Dermis blood vessel endothelial cell (primary cell): ENCODE data around the gene COL9A3. TPM values are rescaled to one million over a fixed set of nuclear protein-coding genes. Genes with fewer than 3 reads are reported as not detected.

Experiments
- DNase-seq: peaks from one replicate; pipeline ENCODE4 v3.0.0; 2010
- total RNA-seq: library from RNA; depleted of rRNA; stranded (reverse); fragments of >200 nt; gene quantifications from 2 replicates; pipeline ENCODE4 v1.2.3, GENCODE V29; 2014

Gene COL9A3
- total RNA-seq, 1 donor from 2014 or later, result 1.9 TPM

DNA sequence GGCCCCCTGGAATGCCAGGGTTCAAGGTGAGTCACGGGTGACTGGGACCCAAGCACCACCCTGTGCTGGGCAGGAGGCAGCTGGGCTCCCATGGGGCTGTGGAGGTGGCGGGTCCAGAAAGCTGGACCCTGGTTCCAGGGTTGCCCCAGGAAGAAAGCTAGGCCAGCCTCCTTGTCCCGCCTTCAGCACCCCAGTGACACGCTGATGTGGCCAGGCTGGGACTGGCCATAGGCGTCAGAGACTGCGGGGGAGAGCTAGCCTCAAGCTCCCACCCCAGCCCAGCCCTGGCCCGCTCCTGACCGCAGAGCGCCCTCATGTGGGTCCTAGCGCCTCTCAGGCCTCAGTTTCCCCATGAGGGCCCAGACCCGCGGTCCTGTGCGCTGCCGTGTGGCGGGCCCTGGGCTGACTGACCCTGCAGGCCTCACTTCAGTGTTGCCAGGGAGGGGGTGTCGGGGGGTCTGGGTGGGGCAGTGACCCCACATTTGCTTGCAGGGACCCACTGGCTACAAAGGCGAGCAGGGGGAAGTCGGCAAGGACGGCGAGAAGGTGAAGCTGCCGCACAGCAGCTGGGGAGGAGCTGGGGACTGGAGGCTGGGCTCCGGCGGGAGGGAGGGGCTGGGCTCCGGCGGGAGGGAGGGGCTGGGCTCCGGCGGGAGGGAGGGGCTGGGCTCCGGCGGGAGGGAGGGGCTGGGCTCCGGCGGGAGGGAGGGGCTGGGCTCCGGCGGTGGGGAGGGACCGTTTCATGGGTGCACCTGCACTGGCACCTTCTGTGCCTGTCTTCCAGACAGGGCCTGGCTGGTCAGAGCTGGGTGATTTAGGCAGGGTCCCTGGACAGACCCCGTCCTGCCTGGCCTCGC, 7.9 kb downstream of the COL9A3 start:
- DNase-seq, result peak; percentile 34

DNA sequence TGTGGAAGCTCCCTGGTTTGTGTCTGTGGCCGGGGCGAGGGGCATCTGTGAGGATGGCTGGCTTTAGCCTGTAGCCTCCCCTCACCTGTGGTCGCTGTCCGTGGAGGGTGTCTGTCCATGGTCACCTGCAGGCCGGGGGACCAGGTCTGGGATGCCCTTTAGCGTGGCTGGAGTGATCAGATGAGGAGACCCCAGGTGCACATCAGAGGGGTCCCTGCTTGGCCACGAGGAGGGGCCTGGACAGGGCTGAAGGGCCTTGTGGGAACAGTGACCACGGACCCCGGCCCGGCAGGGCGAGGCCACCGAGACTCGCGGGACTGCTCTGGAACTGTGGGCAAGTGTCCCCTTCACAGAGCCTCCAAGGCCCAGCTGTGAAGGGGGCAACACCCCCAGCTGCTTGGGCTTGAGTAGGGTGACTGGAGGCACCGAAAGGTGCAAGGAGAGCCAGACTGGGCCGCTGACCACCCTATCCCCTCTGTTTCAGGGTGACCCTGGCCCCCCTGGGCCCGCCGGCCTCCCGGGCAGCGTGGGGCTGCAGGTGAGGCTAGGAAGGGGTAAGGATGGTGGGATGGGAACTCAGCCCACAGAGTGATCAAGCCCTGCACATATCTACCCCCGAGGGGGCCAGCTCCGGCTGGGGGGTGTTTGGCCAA, 8.6 kb downstream of the COL9A3 start:
- no peak for DNase-seq

DNA sequence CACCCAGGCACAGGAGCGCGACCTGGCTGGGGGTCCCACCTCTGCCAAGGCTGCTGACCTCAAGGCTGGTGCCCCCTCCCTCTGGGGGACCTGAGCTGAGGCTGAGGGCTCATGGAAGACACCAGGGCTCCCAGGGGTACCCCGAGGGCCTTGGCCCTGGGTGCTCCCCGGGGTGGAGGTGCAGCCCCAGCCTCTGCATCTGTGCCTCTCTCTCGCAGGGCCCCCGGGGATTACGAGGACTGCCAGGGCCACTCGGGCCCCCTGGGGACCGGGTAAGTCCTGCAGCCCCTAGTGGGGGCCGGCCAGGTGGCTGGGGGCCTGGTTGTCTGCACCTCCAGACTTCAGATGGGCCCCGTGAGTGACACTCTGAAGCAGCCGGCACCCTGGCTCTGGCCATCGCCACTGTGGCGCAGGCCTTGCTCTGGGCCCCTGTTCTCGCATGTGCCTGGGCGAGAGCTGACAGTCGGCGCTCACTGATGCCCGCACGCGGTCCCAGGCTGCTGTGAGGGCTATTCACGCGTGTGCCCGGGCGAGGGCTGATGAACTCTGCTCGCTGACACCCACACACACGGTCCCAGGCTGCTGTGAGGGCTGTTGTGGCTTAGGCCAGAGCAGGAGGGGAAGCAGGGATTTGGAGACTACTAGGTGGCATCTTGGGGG, 9.3 kb downstream of the COL9A3 start:
- DNase-seq, result no peak

DNA sequence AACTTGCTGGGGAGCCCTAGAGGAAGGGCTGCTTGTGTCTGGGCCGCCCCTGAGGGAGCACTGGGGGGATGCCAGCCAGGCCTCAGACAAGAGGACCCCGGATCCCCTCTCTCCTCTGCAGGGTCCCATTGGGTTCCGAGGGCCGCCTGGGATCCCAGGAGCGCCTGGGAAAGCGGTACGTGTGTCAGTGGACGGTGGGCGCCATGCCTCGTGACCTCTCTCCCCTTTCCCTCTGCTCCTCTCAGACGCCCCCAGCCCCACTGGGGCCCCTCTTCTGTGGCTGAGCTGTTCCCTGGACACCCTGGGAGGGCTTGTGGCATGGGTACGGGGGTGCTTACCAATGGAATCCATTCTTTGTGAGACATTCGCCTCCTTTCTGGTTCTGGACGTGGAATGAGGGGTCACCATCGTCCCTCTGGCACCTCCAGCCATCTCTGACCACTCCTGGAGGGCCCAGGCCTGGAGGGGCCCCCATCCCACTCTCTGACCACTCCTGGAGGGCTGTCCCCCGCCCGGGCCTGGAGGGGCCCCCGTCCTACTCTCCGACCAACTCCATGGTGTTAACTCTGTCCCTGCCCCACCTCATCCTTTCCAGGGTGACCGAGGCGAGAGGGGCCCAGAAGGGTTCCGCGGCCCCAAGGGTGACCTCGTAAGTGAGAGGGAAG, 9.9 kb downstream of the COL9A3 start:
- no peak for DNase-seq

DNA sequence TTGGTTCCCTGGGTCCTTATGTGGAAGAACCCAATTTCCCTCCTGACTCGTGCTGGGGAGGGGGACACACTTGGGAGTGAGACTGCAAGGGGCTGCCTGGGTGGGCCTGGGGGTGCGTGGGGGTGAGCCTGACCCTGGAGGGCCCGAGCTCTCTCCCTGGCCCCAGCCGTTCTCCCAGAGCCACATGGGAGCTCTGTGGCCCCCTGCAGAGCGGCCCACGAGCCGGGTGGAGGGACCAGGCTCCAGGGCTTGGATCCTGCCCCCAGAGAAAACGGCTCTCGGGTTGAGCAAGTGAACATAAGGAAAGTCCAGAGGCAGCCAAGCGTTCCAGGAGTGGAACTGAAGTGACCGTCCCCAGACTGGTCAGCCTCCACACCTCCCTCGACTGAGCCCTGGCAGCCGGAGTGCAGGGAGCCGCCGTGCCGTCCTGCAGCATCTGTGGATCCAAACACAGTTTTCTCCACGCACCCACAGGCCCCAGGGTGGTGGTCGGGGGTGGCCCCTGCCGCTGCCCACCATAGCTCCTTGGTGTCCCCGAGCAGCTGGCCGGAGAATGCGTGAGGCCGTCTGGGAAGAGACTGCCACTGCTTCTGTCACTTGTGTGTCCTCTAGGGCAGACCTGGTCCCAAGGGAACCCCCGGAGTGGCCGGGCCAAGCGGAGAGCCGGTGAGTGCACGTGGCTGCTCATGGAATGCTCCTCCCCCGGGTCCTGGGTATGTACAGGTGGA, 10.6 kb downstream of the COL9A3 start:
- DNase-seq, result no peak

- no peak for DNase-seq
Observed at GRCh38 chr20:62828051-62828450, 11.2 kb downstream of the COL9A3 start.

- no peak for DNase-seq
Observed at GRCh38 chr20:62828511-62829230, 11.8 kb downstream of the COL9A3 start.

DNA sequence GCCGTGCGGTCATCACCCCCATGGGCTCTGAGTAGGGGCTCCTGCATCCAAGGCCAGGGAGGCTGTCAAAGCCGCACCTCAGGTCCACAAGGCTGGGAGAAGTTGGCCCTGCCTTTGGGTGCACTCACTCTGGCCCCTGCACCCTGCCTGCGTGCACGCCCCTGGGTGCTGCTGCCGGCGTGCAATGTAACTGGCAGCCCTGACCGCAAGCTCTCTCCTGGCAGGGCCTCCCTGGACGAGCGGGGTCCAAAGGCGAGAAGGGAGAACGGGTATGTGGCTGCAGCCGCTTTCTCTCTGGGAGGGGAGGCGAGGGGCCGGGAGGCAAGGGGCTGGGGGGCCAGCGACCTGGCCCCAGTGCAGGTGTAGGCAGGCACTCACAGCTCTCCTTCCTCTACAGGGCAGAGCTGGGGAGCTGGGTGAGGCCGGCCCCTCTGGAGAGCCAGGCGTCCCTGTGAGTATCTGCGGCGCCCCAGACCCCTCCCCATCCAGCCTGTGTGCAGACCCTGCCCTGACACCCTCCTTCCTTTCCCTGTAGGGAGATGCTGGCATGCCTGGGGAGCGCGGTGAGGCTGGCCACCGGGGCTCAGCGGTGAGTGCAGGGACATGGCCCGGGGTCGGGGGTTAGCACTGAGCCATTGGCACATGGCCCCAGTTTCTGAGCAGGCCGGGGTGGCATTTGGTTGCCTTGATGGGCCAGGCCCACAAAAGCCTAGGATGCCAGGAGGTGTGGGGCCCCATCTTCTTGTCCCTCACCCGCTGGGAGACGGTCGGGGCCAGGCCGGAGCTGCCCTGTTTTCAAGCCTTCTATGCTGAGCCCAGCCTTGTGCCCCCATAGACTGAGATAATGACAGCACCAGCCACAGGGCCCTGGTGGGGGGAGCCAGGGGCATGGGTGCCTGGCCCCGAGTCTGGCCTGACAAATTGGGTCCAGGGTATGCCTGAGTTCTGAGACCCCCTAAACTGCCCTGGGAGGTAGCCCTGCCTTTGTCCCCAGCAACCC, 12.7 kb downstream of the COL9A3 start:
- DNase-seq, result no peak

GRCh38 chr20:62830251-62830650, 13.4 kb downstream of the COL9A3 start:
- no peak for DNase-seq

DNA sequence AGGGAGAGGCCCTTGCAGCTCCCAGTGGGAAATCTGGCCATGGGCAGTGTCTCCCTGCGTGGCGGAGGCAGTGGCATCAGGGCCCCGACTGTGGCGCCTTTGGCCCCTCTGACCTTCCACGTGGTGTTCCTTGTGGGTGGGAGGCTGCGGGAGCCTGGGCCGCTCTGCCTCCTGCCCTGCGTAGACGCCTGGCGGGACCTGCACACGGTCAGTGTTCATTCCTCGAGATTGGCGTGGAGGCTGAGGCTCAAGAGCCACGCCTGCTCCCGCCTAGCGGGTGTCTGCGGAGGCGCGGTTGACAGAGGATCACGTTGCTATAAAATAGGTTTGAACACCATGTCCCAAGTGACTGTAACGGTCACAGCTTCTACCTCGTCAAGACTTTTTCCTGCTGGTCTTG, 14.0 kb downstream of the COL9A3 start:
- no peak for DNase-seq

- no peak for DNase-seq
Observed at GRCh38 chr20:62831361-62831788, 14.5 kb downstream of the COL9A3 start.

GRCh38 chr20:62831854-62832211, 15.0 kb downstream of the COL9A3 start:
- DNase-seq, result no peak

DNA sequence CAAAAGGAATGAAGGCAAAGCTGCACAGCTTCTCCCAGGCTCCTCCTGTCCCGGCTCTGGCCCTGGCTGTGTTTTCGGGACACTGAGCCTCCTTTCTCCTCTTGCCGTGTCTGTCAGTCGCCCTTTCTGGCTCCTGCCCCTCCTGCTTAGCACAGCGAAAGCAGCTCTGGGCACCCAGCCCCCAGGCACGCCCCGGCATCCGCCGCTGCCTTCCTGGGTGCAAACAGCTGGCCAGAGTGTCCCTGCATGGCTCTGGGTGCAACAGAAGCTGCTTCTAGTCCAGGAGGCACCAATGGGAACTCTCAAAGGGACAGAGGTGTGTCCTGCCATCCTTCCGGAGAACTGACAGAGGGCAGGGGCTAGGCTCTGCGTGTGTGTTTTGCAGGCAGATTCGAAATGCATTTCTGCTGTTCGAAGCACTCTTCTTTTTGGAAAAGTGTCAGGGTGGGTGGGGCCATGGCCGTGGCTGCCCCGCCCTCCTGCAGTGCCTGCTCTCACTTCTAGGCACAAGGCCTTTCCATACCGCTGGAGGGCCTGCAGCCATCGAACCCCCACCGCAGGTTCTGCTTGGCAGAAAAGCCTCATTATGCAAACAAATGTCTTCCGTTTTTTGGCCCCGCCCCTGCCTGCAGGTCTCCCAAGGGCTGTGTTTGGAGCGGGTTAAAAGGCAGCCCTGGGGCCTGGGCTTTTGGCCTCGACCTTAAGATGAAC, 15.5 kb downstream of the COL9A3 start:
- no peak for DNase-seq

DNA sequence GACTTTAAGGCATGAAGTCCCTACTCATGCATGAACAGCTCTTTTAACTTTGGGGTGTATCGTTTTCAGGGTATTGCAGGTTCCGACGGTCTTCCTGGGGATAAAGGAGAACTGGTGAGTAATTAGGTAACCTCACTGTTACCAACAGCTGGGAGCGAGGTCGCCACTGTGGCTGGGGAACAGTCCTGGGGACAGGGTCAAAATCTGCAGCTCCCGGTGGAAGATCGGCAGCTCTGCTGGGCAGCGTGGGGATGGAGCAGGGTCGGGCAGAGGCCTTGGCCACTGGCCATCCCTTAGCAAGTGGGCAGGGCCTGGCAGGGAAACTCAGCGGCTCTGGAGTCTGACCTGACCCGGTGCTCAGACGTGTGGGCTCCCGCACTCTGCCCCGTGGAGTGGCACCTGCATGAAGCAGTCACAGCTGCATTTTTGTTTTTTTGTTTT, 16.1 kb downstream of the COL9A3 start:
- no peak for DNase-seq

DNA sequence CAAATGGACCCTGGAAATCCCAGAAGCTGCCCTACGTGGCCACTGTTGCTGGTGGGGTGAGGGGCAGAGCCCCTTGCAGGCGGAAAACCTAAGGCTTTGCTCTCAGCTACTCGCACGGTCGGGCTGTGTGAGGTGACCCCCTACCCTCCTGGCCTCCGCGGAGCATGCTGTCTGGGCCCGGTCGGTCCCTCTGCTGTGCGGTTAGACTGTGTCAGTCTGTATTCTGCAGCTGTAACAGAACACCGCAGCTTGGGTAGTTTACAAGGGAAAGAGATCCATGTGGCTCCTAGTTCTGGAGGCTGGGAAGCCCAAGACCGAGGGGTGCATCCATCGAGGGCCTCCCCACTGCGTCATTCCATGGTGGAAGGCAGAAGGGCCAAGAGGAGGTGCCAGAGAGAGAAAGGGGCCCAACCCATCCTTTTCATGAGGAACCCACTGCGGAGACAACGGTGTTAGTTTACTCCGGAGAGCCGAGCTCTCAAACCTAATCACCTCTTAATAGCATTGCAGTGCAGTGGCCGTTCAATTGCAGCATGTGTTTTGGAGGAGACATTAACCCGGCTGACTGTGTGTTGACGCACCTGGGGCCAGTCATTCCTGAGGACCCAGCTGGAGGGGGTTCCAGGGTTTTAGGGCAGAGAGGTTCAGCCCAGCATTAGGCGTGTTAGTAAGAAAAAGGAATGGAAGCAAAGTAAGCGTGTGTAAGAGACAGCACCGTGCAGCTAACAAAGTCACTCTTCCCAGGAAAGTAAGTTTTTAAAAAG, 18.3 kb downstream of the COL9A3 start:
- DNase-seq, result no peak

GRCh38 chr20:62835931-62836861, 19.3 kb downstream of the COL9A3 start:
- DNase-seq, result peak; percentile 72

GRCh38 chr20:62836967-62837490, 20.2 kb downstream of the COL9A3 start:
- no peak for DNase-seq

DNA sequence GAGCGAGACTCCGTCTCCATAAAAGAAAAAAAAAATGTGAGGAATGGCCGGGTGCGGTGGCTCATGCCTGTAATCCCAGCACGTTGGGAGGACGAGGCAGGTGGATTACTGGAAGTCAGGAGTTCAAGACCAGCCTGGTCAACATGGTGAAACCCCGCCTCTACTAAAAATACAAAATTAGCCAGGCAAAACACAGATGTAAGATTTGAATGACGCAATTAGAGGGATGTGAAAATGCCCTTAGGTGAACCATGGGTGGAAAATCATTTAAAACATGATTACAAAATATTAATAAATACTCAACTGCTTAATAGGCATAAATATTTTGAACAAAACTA, 20.9 kb downstream of the COL9A3 start:
- no peak for DNase-seq
